ENCODE results near the gene EDEM2.
A peak's percentile ranks its signal among the peaks of the same experiment; 100 is the strongest.
"Not testable (repeated sequence)": the region's sequence is repeated elsewhere in the genome, so short reads cannot be mapped to it uniquely, and the experiment has no call there.

The EDEM2 gene

GRCh38 chr20:35168701-35169409 lies 21.7 kb upstream of the EDEM2 start:
- not testable (repeated sequence) for DNase-seq

GRCh38 chr20:35167787-35168186 lies 20.7 kb upstream of the EDEM2 start:
- DNase-seq = no peak

- DNase-seq = no peak
Measured at GRCh38 chr20:35166242-35166830, 19.2 kb upstream of the EDEM2 start.

GRCh38 chr20:35165221-35166185 lies 18.4 kb upstream of the EDEM2 start:
- DNase-seq = no peak

GRCh38 chr20:35164531-35164930 lies 17.4 kb upstream of the EDEM2 start:
- DNase-seq = not testable (repeated sequence)

GRCh38 chr20:35160341-35160740 lies 13.2 kb upstream of the EDEM2 start:
- DNase-seq = not testable (repeated sequence)

GRCh38 chr20:35156978-35157377 lies 9.8 kb upstream of the EDEM2 start:
- DNase-seq = no peak

- no peak for DNase-seq
Measured at GRCh38 chr20:35155936-35156335, 8.8 kb upstream of the EDEM2 start.

GRCh38 chr20:35151736-35152135 lies 4.6 kb upstream of the EDEM2 start:
- DNase-seq = no peak

GRCh38 chr20:35150846-35151579 lies 3.9 kb upstream of the EDEM2 start:
- DNase-seq = no peak

GRCh38 chr20:35147575-35148071 lies 487 bp upstream of the EDEM2 start:
- DNase-seq = not testable (repeated sequence)

- DNase-seq = no peak
Measured at GRCh38 chr20:35146299-35146919, 727 bp downstream of the EDEM2 start.

- DNase-seq = peak; percentile 70
Measured at GRCh38 chr20:35145141-35145564, 2.0 kb downstream of the EDEM2 start.

- peak; percentile 30 for DNase-seq
Measured at GRCh38 chr20:35144694-35145093, 2.4 kb downstream of the EDEM2 start.

GRCh38 chr20:35135867-35136586 lies 11.1 kb downstream of the EDEM2 start:
- no peak for DNase-seq

GRCh38 chr20:35134880-35135279 lies 12.3 kb downstream of the EDEM2 start:
- DNase-seq = no peak

- DNase-seq = no peak
Measured at GRCh38 chr20:35134472-35134871, 12.7 kb downstream of the EDEM2 start.

- DNase-seq = no peak
Measured at GRCh38 chr20:35133735-35134134, 13.4 kb downstream of the EDEM2 start.

- DNase-seq = no peak
Measured at GRCh38 chr20:35133031-35133430, 14.1 kb downstream of the EDEM2 start.

- no peak for DNase-seq
Measured at GRCh38 chr20:35131934-35132333, 15.2 kb downstream of the EDEM2 start.

GRCh38 chr20:35129647-35130069 lies 17.5 kb downstream of the EDEM2 start:
- DNase-seq = no peak

Measured in CD4-positive, alpha-beta T cell treated with Interleukin-10 for 1 hour (primary cell).